HCT116 (cell line): ENCODE data around the gene IGFBP2. TPM values are rescaled to one million over a fixed set of nuclear protein-coding genes. Genes with fewer than 3 reads are reported as not detected.

Experiments used
- ATAC-seq: fragments of 200-7000 bp; cut with Tn5 transposase; 2 replicates; pipeline ENCODE4 v1.9.1; 2020; ENCODE audit warnings: mild to moderate bottlenecking, moderate library complexity
- BruUV-seq: library from RNA; stranded (reverse); fragments of 400-500 nt; replicated peaks from 2 replicates; lab custom pipeline; 2021; lab: Mats Ljungman, UMichigan
- CTCF ChIA-PET: fragments of 300-600 bp; sonication (Branson Sonifier 250); formaldehyde crosslinking; loops from one replicate; lab custom pipeline; 2021; ENCODE audit warnings: antibody characterized with exemption; lab: Charles Lee
- POLR2A ChIA-PET: fragments of 300-600, 350-600 bp; sonication (Branson Sonifier 250); formaldehyde crosslinking; loops from one replicate; lab custom pipeline; 2021; ENCODE audit warnings: antibody characterized with exemption; lab: Charles Lee
- RAD21 ChIA-PET, 2 experiments: fragments of 300-600 bp; sonication (Branson Sonifier 250); formaldehyde crosslinking; loops; one replicate each; lab custom pipeline; 2023; ENCODE audit warnings: low total read pairs in 2 of 2; ENCODE audit not compliant: uncharacterized antibody in 2 of 2, unreplicated experiment in 2 of 2, low non-redundant PET in 1 of 2; lab: Charles Lee
- DNase-seq: peaks from one replicate; pipeline ENCODE4 v3.0.0-alpha.2; 2010; ENCODE audit warnings: low read depth, low spot score
- H2AFZ ChIP-seq: fragments of 200-600 bp; shearing (Covaris generic), sonication (generic); 2 replicates; pipeline ENCODE4 v1.6.1; 2017; ENCODE audit warnings: low read depth, mixed run types, mixed read lengths, antibody characterized with exemption, low read length; ENCODE audit not compliant: poor library complexity, severe bottlenecking
- H3K27ac ChIP-seq: 2 replicates; pipeline ENCODE4 v1.5.1; 2012; ENCODE audit warnings: low read depth, low read length
- H3K27me3 ChIP-seq: fragments of 200-600 bp; sonication (generic); 2 replicates; pipeline ENCODE4 v1.6.1; 2016; ENCODE audit warnings: mixed run types, low read length, mixed read lengths; ENCODE audit not compliant: insufficient read depth
- H3K36me3 ChIP-seq, 2 experiments: fragments of 200-500 bp in 1 of 2; fragments of 200-600 bp in 1 of 2; sonication (Bioruptor generic) in 1 of 2; sonication (generic) in 1 of 2; 2 replicates each; pipeline versions ENCODE4 v1.5.1 to v1.6.1; 2014 to 2016; ENCODE audit warnings: low read length in 2 of 2, inconsistent platforms in 1 of 2, mixed read lengths in 1 of 2, mixed run types in 1 of 2; ENCODE audit not compliant: insufficient read depth in 2 of 2, control insufficient read depth in 1 of 2
- H3K4me1 ChIP-seq, 2 experiments: fragments of 200-600 bp in 1 of 2; sonication (generic) in 1 of 2; 2 replicates each; pipeline versions ENCODE4 v1.5.1 to v1.6.1; 2012 to 2017; ENCODE audit warnings: low read length in 2 of 2, inconsistent platforms in 1 of 2, mild to moderate bottlenecking in 1 of 2, mixed read lengths in 1 of 2, mixed run types in 1 of 2, moderate library complexity in 1 of 2; ENCODE audit not compliant: insufficient read depth in 2 of 2, control insufficient read depth in 1 of 2
- H3K4me2 ChIP-seq: fragments of 200-600 bp; sonication (generic); 2 replicates; pipeline ENCODE4 v1.6.1; 2017; ENCODE audit warnings: mixed run types, low read length, mixed read lengths
- H3K4me3 ChIP-seq, 2 experiments: fragments of 200-600 bp in 1 of 2; sonication (generic) in 1 of 2; replicated peaks in 1 of 2; 2 replicates each; pipeline ENCODE4 v1.5.1; 2011 to 2016; ENCODE audit warnings: low read length in 2 of 2, control low read depth in 1 of 2, low read depth in 1 of 2, mild to moderate bottlenecking in 1 of 2, mixed read lengths in 1 of 2, mixed run types in 1 of 2
- H3K79me2 ChIP-seq: fragments of 200-600 bp; sonication (generic); 2 replicates; pipeline ENCODE4 v1.6.1; 2017; ENCODE audit warnings: mild to moderate bottlenecking, mixed run types, low read length, moderate library complexity, mixed read lengths; ENCODE audit not compliant: insufficient read depth
- H3K9ac ChIP-seq: fragments of 200-600 bp; sonication (generic); 2 replicates; pipeline ENCODE4 v1.6.1; 2016; ENCODE audit warnings: low read length, mixed read lengths
- H3K9me2 ChIP-seq: fragments of 200-600 bp; sonication (generic), shearing (Covaris generic); 2 replicates; pipeline ENCODE4 v1.6.1; 2017; ENCODE audit warnings: mixed run types, mild to moderate bottlenecking, moderate library complexity; ENCODE audit not compliant: insufficient read depth
- H3K9me3 ChIP-seq, 2 experiments: fragments of 200-500 bp in 1 of 2; fragments of 200-600 bp in 1 of 2; sonication (Bioruptor generic) in 1 of 2; sonication (generic) in 1 of 2; 2 replicates each; pipeline ENCODE4 v1.6.1; 2014 to 2017; ENCODE audit warnings: low read length in 2 of 2, mixed read lengths in 2 of 2, inconsistent platforms in 1 of 2, low read depth in 1 of 2, mild to moderate bottlenecking in 1 of 2, mixed run types in 1 of 2, moderate library complexity in 1 of 2; ENCODE audit not compliant: control insufficient read depth in 1 of 2, insufficient read depth in 1 of 2
- H4K20me1 ChIP-seq: fragments of 200-600 bp; sonication (generic), shearing (Covaris generic); 2 replicates; pipeline ENCODE4 v1.6.1; 2017; ENCODE audit warnings: mixed run types, mild to moderate bottlenecking, moderate library complexity; ENCODE audit not compliant: insufficient read depth
- CTCF ChIP-seq, 3 experiments: fragments of 200-600 bp in 1 of 3; sonication (generic) in 1 of 3; IDR thresholded peaks in 2 of 3; conservative IDR thresholded peaks in 1 of 3; 2 replicates each; pipeline ENCODE4 v1.5.1; 2012 to 2017; ENCODE audit warnings: low read depth in 2 of 3, low read length in 2 of 3, antibody characterized with exemption in 1 of 3, borderline replicate concordance in 1 of 3, control low read depth in 1 of 3, mild to moderate bottlenecking in 1 of 3, mixed read lengths in 1 of 3, mixed run types in 1 of 3, moderate library complexity in 1 of 3; ENCODE audit not compliant: insufficient read depth in 1 of 3
- EGR1 ChIP-seq: IDR thresholded peaks from 2 replicates; pipeline ENCODE4 v1.6.1; 2012; ENCODE audit warnings: low read depth
- ELF1 ChIP-seq: IDR thresholded peaks from 2 replicates; pipeline ENCODE4 v1.6.1; 2012; ENCODE audit warnings: low read depth, borderline replicate concordance
- EZH2 ChIP-seq: fragments of 200-600 bp; sonication (generic); IDR thresholded peaks from 2 replicates; pipeline ENCODE4 v1.6.1; 2017; ENCODE audit warnings: antibody characterized with exemption, mixed run types
- EZH2phosphoT487 ChIP-seq: fragments of 200-600 bp; IDR thresholded peaks from 2 replicates; pipeline ENCODE4 v1.6.1; 2018; ENCODE audit warnings: antibody characterized with exemption, borderline replicate concordance
- FOSL1 ChIP-seq: IDR thresholded peaks from 2 replicates; pipeline ENCODE4 v1.6.1; 2012; ENCODE audit warnings: low read depth
- POLR2A ChIP-seq: IDR thresholded peaks from 2 replicates; pipeline ENCODE4 v1.7.0; 2011; ENCODE audit warnings: borderline replicate concordance; ENCODE audit not compliant: insufficient read depth, insufficient read length; ENCODE audit errors: extremely low read depth
- RAD21 ChIP-seq: IDR thresholded peaks from 2 replicates; pipeline ENCODE4 v1.6.1; 2012; ENCODE audit warnings: low read depth, mild to moderate bottlenecking
- SIN3A ChIP-seq: IDR thresholded peaks from 2 replicates; pipeline ENCODE4 v1.6.1; 2012; ENCODE audit warnings: low read depth
- SRF ChIP-seq: IDR thresholded peaks from 2 replicates; pipeline ENCODE4 v1.6.1; 2012; ENCODE audit warnings: low read depth
- YY1 ChIP-seq: IDR thresholded peaks from 2 replicates; pipeline ENCODE4 v1.6.1; 2011; ENCODE audit warnings: low read length, low read depth, moderate library complexity, mild to moderate bottlenecking; ENCODE audit not compliant: insufficient replicate concordance; ENCODE audit errors: extremely low read depth
- ZFX ChIP-seq: fragments of 450-650 bp; IDR thresholded peaks from 2 replicates; pipeline ENCODE4 v1.6.1; 2017
- intact Hi-C: fragments of 100-400 bp; cut with micrococcal nuclease; formaldehyde crosslinking; loops from 2 replicates; pipeline ENCODE4 v1.10.0; 2022
- total RNA-seq: library from RNA; stranded (reverse); gene quantifications from one replicate; pipeline ENCODE4 v1.2.1, GENCODE V29; 2021; ENCODE audit not compliant: unreplicated experiment
- TF ChIP-seq, protein P1 (sequence below): IDR thresholded peaks from 2 replicates; pipeline ENCODE4 v1.6.1; 2011; ENCODE audit warnings: mild to moderate bottlenecking, low read length, moderate library complexity; ENCODE audit not compliant: insufficient replicate concordance; ENCODE audit errors: extremely low read depth
- TF ChIP-seq, protein P2 (sequence below): IDR thresholded peaks from 2 replicates; pipeline ENCODE4 v1.6.1; 2012

Gene IGFBP2
- total RNA-seq, 1 experiment from 2014 or later, result 143 TPM

- intact Hi-C loops, result no loop called here
- DNase-seq, result no peak
- H3K79me2 ChIP-seq, result peaks cover 9% of the 10 kb centered on the region
- TF ChIP-seq, protein P1, sequence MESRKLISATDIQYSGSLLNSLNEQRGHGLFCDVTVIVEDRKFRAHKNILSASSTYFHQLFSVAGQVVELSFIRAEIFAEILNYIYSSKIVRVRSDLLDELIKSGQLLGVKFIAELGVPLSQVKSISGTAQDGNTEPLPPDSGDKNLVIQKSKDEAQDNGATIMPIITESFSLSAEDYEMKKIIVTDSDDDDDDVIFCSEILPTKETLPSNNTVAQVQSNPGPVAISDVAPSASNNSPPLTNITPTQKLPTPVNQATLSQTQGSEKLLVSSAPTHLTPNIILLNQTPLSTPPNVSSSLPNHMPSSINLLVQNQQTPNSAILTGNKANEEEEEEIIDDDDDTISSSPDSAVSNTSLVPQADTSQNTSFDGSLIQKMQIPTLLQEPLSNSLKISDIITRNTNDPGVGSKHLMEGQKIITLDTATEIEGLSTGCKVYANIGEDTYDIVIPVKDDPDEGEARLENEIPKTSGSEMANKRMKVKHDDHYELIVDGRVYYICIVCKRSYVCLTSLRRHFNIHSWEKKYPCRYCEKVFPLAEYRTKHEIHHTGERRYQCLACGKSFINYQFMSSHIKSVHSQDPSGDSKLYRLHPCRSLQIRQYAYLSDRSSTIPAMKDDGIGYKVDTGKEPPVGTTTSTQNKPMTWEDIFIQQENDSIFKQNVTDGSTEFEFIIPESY, result no peak
- no peak for TF ChIP-seq FOSL1
- TF ChIP-seq EZH2phosphoT487, result no peak
- TF ChIP-seq POLR2A, result no peak
- no peak for TF ChIP-seq EGR1
- TF ChIP-seq ELF1, result no peak
- no peak for TF ChIP-seq SIN3A
- TF ChIP-seq ZFX, result no peak
- no peak for TF ChIP-seq YY1
- TF ChIP-seq, protein P2, sequence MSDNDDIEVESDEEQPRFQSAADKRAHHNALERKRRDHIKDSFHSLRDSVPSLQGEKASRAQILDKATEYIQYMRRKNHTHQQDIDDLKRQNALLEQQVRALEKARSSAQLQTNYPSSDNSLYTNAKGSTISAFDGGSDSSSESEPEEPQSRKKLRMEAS, result no peak
- no peak for TF ChIP-seq EZH2
- no peak for TF ChIP-seq RAD21
- TF ChIP-seq SRF, result no peak
- no peak for TF ChIP-seq CTCF (IDR thresholded peaks at IDR 0.05 in 2 of 3, conservative IDR thresholded peaks at IDR 0.05 in 1 of 3; ENCODE audit: borderline replicate concordance in 1 of 3, insufficient read depth in 1 of 3, low read depth in 2 of 3, low read length in 2 of 3)
- H4K20me1 ChIP-seq, result no peaks in the 10 kb centered on the region
- no peaks in the 10 kb centered on the region for H3K27me3 ChIP-seq
- H3K27ac ChIP-seq, result no peak overlapping the region
- H2AFZ ChIP-seq, result no peak overlapping the region
- H3K9me2 ChIP-seq, result no peaks in the 10 kb centered on the region
- no TSS peak for BruUV-seq
- no peaks in the 10 kb centered on the region for H3K36me3 ChIP-seq
- ChIA-PET CTCF (no interaction called here), POLR2A (no interaction called here), RAD21 (no interaction called here)
- peaks cover 6 to 18% of the 10 kb centered on the region in 2 experiments; a peak in 3 of 4 replicates for H3K4me1 ChIP-seq
- H3K9ac ChIP-seq, result no peak overlapping the region
- H3K4me3 ChIP-seq, result no peak overlapping the region
- no peak overlapping the region for H3K4me2 ChIP-seq
- ATAC-seq, result no peak
- H3K9me3 ChIP-seq, result no peaks in the 10 kb centered on the region
These were observed 3.4 kb upstream of the IGFBP2 start for GRCh38 chr2:216629784-216630183.
